NCI-H1694 treated with DMSO at 0.1 percent for 48 hours (cell line): ENCODE data around the gene TNNI3.
"Not testable (repeated sequence)": the region's sequence is repeated elsewhere in the genome, so short reads cannot be mapped to it uniquely, and the experiment has no call there.

Experiments used
- DNase-seq: peaks from one replicate; lab custom pipeline; 2025; lab: John Stamatoyannopoulos, UW

The TNNI3 gene

GRCh38 chr19:55157064-55157908 is at the start of gene TNNI3:
Gene TNNI3, minus strand, starts transcription at chr19:55157732. Its CDS starts 143 bp downstream, at chr19:55157589.
- no peak for DNase-seq

GRCh38 chr19:55206664-55207500 is 49.4 kb upstream of the TNNI3 start:
- no peak for DNase-seq

- DNase-seq, result not testable (repeated sequence)
These were observed 44.7 kb upstream of the TNNI3 start for GRCh38 chr19:55202199-55202598.

- DNase-seq, result no peak
These were observed 42.2 kb upstream of the TNNI3 start for GRCh38 chr19:55199620-55200204.

GRCh38 chr19:55198651-55199050 is 41.1 kb upstream of the TNNI3 start:
- DNase-seq, result no peak

GRCh38 chr19:55197528-55197927 is 40.0 kb upstream of the TNNI3 start:
- DNase-seq, result no peak

- DNase-seq, result no peak
These were observed 39.3 kb upstream of the TNNI3 start for GRCh38 chr19:55196803-55197202.

GRCh38 chr19:55193481-55193880 is 35.9 kb upstream of the TNNI3 start:
- no peak for DNase-seq

- DNase-seq, result no peak
These were observed 31.9 kb upstream of the TNNI3 start for GRCh38 chr19:55189403-55189835.

GRCh38 chr19:55188625-55189024 is 31.1 kb upstream of the TNNI3 start:
- no peak for DNase-seq

GRCh38 chr19:55186080-55186479 is 28.5 kb upstream of the TNNI3 start:
- no peak for DNase-seq

GRCh38 chr19:55181740-55182139 is 24.2 kb upstream of the TNNI3 start:
- no peak for DNase-seq

GRCh38 chr19:55179606-55180484 is 22.3 kb upstream of the TNNI3 start, which contains the start of gene SYT5:
Gene SYT5, minus strand, starts transcription at chr19:55180289. Its CDS starts 1,248 bp downstream, at chr19:55179041.
- DNase-seq, result no peak

GRCh38 chr19:55178781-55179599 is 21.5 kb upstream of the TNNI3 start:
- peak; percentile 74 for DNase-seq

GRCh38 chr19:55176076-55176475 is 18.5 kb upstream of the TNNI3 start:
- no peak for DNase-seq

- no peak for DNase-seq
These were observed 17.8 kb upstream of the TNNI3 start for GRCh38 chr19:55175117-55175867.

- DNase-seq, result no peak
These were observed 17.0 kb upstream of the TNNI3 start for GRCh38 chr19:55174425-55175116.

GRCh38 chr19:55173714-55174409 is 16.3 kb upstream of the TNNI3 start:
- DNase-seq, result peak; percentile 56
